HG02678 (cell line): Measurements from ENCODE around the gene HNRNPF.
"Not testable (repeated sequence)": the region's sequence is repeated elsewhere in the genome, so short reads cannot be mapped to it uniquely, and the experiment has no call there.

Experiments
- ATAC-seq: cut with Tn5 transposase; IDR thresholded peaks from one replicate; pipeline ENCODE4 v1.9.1; 2021; ENCODE audit warnings: mild to moderate bottlenecking, moderate library complexity; ENCODE audit not compliant: unreplicated experiment

The HNRNPF gene

DNA sequence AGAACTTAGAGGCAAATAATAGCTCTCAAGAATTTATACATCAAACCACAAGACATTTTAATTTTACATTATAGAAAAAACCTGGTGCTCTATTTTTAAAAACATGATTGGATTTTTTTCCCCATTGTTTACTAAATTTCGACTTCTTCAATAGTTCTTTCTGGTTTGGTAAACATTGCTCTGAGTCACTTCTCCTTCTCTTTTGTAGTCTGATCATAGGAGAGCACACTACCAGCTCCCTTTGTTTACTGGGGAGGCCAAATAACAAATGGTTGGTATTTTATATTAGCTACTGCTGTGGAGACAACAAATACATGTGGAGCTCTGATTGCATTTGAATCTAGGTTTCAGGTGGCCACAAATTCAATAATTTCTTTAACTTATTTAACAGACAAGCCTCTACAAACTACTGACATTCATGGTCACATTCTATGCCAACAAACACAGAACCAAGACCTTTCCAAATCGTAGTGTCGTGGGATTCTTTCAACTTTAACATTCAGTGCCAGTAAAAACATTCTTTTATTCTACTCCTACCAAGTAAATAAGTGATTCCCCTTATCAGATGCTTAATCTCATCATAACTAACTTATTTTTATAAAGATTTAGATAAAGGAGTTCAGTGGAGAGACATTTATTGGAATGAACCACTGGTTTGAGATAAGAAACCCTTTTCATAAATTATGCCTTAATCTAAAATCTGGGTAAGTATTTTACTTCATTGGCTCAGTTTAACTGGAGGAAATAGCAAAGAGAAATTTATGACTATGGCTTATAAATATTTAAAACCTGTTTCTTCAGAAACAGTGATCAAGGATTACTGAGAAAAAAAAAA, 55.3 kb downstream of the HNRNPF start:
- no peak for ATAC-seq

DNA sequence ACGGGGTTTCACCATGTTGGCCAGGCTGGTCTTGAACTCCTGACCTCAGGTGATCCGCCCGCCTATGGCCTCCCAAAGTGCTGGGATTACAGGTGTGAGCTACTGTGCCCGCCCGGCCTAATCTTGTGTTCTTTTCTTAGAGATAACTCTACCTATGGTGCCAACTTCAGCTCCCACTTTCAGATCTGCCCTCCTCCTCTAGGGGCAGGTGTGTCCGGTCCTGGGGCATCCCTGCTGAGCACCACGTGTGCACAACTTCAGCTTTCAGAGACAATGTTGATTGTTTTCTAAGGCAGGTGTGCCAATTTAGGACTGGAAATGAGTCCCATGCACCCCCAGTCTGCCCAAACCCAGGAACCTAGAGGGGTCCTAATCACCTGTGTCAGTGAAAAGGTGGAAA, 56.0 kb downstream of the HNRNPF start:
- ATAC-seq = no peak

DNA sequence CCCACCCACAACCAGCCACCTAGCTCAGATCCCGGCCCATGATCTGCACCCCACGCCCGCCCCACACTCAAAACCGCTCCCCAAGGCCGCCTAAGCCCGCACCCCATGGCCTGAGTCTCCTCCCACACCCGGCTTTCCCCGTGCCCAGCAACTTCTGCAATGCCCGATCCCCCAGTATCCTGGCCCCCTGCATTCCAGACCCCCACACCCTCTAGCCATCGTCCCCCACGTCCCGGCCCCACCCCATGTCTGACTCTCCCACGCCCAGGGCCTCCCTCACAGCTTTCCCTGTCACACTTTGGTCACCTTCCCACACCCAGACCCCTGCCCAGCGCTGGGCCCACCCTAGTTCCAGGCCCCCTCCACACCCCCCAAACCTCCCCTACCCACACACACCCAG, 57.7 kb downstream of the HNRNPF start:
- ATAC-seq = no peak

DNA sequence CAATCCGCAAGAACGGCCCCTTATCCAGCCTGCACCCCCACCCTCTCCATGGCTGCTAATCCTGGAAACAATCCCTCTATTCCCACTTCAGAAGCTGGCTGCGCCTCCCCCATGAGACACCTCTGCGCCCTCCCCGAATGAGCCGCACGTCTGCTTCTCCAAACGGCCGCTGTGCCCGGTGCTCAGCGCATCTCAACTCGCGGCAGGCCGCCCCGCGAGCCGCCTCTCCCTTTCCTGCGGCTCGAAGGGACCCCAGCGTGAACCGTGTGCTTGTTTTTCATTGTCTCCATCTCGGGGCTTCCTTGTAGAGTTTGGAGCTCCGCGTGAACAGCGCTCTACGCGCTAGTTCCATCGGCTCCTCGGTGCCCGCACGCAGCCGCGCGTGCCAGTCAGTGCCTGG, 58.3 kb downstream of the HNRNPF start:
- no peak for ATAC-seq

DNA sequence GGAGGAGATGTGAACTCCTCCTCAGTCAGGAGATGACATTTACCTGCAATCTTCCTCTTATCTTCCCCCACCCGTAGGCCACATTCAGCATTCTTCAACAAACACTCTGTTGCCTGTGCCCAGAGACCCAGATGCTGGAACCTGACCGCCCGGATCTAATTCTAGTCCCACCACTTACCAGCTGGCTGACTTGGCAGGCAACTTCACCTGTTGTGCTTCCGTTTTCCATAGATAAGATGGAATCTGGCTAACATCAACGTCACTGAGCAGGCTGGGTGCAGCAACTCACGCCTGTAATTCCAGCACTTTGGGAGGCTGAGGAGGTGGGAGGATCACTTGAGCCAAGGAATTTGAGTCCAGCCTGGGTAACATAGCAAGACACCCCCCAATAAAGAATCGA, 58.8 kb downstream of the HNRNPF start:
- ATAC-seq = no peak

DNA sequence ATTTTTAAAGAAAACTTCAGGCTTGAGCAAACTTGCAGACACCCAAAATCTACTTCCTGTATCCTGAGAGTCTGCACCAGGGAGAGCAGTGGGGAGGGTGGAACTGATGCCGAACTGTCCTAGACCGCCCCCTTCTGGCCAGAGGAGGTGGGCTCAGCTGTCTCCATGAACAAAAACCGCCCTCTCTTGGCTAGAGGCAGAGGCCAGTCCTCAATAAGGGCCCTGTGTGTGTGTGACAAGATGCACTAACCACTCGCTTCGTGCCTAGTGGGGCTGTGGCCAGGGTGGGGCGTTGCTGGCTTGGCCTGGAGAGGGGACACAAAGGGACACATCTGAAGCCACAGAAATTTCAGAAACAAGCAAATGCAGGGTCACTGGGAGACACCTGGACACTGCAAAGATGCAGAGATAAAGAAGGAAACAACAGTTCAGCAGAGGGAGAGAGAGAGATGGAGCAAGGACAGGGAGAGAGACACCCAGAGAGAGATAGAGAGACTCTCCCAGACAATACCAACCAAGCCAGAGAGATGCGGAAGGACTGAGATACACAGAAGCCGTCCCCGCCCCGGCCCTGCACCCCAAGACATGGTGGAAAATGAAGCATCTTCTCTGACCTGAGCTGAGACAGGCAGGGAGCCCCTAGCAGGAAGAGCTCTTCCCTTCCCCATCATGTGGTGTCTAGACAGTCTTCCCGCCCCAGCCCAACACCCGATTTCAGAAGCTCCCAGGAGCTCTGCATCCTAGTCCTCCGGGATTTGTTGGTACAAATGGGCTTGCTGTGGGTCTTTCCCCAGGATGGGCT, 60.3 kb downstream of the HNRNPF start:
- ATAC-seq = peak; percentile 99

DNA sequence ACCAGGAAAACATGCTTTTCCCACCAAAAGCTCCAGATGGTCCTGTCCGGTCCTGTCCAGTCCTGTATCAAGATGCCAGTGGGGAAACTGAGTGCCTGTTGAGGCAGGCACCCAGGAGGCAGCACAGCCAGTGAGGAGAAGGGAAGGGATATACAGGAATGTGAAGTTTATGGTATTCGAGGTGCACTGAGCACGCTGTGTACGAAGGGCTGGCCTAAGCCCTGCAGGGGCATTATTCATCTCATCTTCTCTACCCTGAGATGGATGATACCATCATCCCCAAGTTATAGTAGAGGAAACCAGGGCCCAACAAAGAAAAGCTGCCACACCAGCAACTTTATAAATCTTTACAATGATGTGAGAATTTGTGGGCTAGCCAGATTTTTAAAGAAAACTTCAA, 61.0 kb downstream of the HNRNPF start:
- ATAC-seq = no peak

DNA sequence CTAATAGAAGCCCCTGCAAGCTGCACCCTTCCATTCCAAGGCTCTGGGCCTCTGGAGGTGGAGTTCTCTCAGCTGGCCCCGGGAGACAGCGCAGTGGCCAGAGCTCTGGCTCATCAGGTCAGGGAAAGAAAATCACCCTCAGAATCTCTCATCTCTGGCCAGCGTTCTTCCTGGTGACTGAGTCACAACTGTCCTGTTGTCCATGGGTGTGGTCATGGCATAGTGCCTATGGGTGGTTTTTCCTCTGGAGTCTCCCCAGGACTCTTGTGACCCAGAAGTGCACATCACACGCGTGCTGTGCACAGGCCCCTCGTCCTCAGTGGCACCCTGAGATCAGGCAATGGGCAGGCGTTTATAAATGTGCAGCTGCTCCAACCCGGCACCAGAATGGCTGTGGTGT, 64.9 kb downstream of the HNRNPF start:
- ATAC-seq = no peak

DNA sequence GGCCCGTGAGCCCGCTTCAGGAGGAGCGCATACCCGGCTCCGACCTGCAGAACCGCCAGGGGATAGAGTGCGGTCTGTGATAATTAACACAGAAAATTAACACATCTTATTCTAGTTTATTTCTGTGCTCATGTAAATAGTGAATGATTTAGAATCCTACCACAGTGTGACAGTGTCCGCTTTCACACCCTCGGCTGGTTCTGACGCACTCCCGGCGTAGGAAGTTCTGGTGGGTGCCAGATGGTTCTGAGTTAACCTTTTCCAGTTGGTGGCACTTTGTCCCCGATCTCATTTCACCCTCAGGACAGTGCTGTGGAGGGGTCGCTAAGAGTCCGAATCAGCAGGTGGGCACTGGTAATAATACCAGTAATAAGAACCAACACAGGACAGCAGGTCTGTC, 65.9 kb downstream of the HNRNPF start:
- ATAC-seq = no peak

DNA sequence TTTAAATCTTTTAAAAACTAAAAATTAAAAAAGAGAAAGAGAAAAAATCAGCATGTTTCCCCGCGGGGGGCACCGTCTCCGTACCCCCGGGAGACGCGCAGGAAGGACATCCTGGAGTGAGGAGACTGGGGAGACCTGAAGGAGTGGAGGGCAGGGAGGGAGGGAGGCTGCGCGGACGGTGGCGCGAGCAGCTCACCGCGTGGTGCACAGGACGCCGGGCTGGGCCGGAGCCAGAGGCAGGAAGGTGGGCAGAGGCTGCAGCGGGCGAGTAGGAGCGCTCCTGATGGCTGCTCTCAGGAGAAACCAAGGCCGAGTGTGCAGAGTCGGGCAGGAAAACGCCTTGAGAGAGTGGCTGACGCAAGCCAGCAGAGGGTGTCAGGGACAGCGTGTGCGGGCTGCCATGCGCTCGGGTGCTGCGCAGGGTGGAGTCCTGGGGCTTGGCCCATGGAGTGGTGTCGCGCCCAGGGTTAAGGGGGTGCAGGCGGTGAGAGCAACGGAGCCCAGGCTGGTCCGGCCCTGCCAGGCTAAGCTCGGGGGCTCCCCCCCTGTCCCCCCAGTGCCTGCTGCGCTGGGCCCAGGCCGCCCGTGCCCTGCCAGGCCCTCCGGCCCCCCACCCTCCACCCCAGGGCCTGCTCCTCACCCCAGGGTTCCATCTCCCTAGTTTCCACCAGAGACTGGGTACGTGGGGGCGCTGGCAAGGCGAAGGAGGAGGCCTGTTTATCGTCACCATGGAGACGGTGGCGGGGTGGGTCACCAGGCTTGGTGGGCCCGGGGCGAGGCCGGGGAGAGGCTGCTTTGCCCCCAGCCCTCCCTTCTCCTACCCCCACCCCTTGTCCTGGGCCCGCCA, 66.5 kb downstream of the HNRNPF start:
- ATAC-seq = no peak

DNA sequence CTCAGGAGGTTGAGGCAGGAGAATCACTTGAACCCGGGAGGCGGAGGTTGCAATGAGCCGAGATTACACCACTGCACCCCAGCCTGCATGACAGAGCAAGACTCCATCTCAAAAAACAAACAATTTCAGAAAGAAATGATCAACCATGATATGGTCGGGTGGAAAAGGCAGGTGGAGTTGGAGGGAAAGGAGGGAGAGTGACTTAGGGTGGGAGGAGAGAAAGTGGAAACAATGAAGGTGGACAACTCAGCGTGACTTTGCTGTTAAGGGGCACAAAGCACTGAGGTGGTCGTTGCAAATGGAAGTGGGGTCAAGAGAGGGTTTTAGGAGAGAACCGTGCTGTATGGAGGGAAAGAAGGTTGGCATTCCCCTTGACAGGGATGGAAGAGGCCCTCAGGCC, 67.5 kb downstream of the HNRNPF start:
- no peak for ATAC-seq

DNA sequence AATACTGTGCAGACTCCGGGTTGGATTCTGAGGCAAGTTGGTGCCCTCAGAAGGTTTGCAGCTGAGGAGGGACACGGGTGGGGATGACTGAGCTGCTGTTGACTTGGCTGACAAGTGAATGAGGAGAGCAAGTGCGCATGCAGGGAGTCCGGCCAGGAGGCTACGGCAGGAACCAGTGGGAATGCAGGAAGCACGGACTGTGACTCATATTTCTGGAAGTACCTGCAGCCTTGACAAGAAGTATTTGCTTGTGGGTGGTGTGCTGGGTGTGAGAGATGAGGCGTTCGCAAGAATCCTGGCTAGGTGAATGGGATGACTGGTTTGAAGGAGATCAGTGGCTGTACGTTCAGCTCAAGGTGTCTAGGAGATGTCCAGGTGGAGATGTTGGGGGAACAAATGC, 68.4 kb downstream of the HNRNPF start:
- ATAC-seq = no peak

DNA sequence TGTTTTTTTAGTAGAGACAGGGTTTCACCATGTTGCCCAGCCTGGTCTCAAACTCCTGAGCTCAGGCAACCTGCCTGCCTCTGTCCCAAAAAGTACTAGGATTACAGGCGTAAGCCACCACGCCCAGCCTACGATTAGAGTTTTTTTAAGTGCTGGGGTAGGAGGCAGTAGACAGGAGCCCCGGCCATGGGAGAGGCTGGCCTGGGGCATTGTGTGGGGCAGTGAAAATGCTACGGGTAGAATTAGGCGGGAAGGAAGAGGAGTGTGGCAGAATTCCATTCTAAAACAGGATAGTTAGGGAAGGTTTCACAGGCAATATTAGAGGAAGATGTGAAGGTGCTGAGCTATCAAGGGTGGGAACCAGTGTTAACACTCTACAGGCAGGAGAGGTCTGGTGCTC, 68.9 kb downstream of the HNRNPF start:
- ATAC-seq = no peak

DNA sequence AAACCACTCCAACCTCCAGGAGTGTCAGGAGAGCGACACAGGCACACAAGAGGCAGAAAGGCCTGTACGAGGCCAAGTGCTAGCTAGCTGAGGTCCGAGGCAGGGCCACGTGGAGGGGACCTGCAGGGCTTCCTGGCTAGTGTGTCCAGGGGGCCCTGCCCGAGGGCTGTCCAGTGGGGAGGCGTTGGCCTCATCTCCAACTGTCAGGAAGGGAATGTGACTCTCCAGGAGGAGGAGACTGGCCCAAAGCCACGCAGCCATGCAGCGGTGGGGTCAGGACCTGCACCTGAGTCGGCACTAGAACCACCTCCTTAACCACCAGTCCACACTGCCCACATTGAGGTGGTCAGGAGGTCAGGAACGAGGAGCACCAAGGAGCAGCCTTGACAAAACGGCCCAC, 69.8 kb downstream of the HNRNPF start:
- ATAC-seq = no peak

DNA sequence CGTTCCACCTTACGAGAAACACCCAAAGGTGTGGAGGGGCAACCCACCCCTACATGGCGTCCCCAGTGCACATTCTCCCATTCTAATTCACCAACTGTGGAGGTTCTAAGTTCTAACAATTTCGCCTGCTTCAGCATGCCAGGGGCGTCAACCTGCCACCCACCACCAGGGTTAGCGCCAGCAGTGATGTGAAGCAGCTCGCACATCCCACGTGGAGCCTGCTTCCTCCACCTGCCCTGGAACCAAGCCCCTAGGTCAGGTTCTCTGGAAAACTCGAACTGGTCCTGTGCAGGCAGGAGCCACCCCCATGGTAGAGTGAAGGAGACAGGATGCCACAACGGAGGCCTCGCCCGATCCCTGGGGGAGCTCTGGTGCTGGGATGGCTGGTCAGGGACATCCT, 70.9 kb downstream of the HNRNPF start:
- ATAC-seq = no peak

DNA sequence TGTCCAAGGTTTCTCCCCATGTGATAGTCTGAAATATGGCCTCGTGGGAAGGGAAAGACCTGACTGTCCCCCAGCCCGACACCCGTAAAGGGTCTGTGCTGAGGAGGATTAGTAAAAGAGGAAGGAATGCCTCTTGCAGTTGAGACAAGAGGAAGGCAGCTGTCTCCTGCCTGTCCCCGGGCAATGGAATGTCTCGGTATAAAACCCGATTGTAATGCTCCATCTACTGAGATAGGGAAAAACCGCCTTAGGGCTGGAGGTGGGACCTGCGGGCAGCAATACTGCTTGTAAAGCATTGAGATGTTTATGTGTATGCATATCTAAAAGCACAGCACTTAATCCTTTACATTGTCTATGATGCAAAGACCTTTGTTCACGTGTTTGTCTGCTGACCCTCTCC, 71.5 kb downstream of the HNRNPF start:
- not testable (repeated sequence) for ATAC-seq

DNA sequence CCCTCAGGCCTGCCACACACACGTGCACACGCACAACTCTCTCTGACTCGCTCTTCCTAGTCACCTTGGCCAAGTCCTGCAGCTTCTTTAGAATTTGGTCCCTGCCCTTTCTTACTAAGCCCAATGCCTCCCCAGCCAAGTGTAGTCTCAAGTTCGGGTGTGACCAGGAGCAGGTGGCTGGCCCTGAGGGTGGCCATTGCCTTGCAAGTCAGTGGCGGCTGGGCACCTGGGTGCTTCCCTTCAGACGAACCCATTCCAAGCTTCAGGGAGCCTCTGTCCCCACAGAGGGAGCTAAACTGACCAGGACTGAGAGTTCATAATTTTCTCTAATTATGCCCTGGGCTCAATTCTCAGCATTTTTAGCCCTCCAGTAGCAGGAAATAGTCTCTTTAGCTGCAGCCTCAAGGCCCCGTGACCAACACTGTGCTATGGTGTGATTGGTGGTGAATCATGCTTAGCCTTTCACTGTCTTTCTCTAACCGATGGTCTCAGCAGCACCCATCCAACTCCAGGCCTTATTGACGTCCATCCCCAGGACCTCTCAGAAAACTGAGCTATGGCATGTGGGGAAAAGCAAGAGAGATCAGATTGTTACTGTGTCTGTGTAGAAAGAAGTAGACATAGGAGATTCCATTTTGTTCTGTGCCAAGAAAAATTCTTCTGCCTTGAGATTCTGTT, 72.2 kb downstream of the HNRNPF start:
- no peak for ATAC-seq

DNA sequence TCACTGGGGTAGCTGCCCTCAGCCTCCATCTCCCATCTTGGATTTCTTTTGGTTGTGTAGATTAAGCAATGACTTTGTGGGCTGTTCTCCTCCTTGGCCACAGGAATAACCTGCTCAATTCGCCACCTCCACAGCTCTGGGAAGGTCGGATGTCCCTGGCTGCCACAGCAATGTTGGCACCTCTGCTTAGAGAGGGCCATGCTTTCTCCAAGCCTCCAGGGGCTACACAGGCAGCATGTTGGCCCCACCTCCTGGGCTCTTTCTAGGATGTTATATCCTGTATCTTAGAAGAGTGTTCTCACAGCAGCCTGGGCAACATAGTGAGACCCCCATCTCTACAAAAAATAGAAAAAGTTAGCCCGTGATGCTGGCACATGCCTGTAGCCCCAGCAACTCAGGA, 72.9 kb downstream of the HNRNPF start:
- ATAC-seq = no peak
